Esophagus squamous epithelium (tissue), 5 donors: ENCODE results near the gene GPATCH3. TPM values are rescaled to one million over a fixed set of nuclear protein-coding genes. Genes with fewer than 3 reads are reported as not detected.

Experiments used
- DNase-seq: peaks from one replicate; lab custom pipeline; 2025; lab: John Stamatoyannopoulos, UW
- H3K27ac ChIP-seq, 4 donors: fragments of 200-600 bp; sonication (generic); one replicate each; pipeline ENCODE4 v1.5.1; 2016 to 2019; ENCODE audit warnings: mild to moderate bottlenecking in 1 of 4
- H3K27me3 ChIP-seq, 4 donors: fragments of 200-600 bp; sonication (generic); 1 replicate in 3 of 4; 2 replicates in 1 of 4; pipeline versions ENCODE4 v1.5.1 to v1.6.0; 2017 to 2021; ENCODE audit warnings: antibody characterized with exemption in 1 of 4
- H3K36me3 ChIP-seq, 3 donors: fragments of 200-600 bp; sonication (generic); one replicate each; pipeline ENCODE4 v1.5.1; 2016 to 2019
- H3K4me1 ChIP-seq, 3 donors: fragments of 200-600 bp; sonication (generic); one replicate each; pipeline ENCODE4 v1.5.1; 2017 to 2019
- H3K4me3 ChIP-seq, 4 donors: fragments of 200-600 bp; sonication (generic); 1 replicate in 3 of 4; 2 replicates in 1 of 4; pipeline ENCODE4 v1.5.1; 2016 to 2019; ENCODE audit warnings: mild to moderate bottlenecking in 2 of 4, moderate library complexity in 1 of 4
- H3K9me3 ChIP-seq, 3 donors: fragments of 200-600 bp; sonication (generic); one replicate each; pipeline ENCODE4 v1.5.1; 2016 to 2019
- POLR2A ChIP-seq, 4 donors: fragments of 450-650 bp; IDR thresholded peaks; one replicate each; pipeline ENCODE4 v1.6.1; 2017; ENCODE audit warnings: antibody characterized with exemption in 4 of 4, mild to moderate bottlenecking in 4 of 4, moderate library complexity in 3 of 4
- WGBS, 2 donors: methylation state at CpG; one replicate each; pipeline ENCODE4 v1.1.5; 2018; 5-methylcytosine and 5-hydroxymethylcytosine counted together
- intact Hi-C: fragments of 100-400 bp; cut with DNase I; formaldehyde crosslinking; loops from one replicate; pipeline ENCODE4 v1.15.0; 2022
- total RNA-seq, 4 donors: library from RNA; depleted of rRNA; stranded (reverse); fragments of >200 nt; gene quantifications; one replicate each; pipeline ENCODE4 v1.1.0, GENCODE V29; 2016
- TF ChIP-seq, protein P1 (sequence below), 6 experiments: fragments of 450-650 bp in 4 of 6; fragments of 200-600 bp in 2 of 6; sonication (generic) in 2 of 6; IDR thresholded peaks; one replicate each; pipeline ENCODE4 v1.5.1; 2016 to 2019; ENCODE audit warnings: antibody characterized with exemption in 6 of 6, mild to moderate bottlenecking in 4 of 6, moderate library complexity in 4 of 6
- donor health status: DM: yes; HTN: yes; CAD: no.

GPATCH3 gene
- total RNA-seq, 4 donors from 2014 or later: 6.9 to 11.2 (median 7.6) TPM

DNA sequence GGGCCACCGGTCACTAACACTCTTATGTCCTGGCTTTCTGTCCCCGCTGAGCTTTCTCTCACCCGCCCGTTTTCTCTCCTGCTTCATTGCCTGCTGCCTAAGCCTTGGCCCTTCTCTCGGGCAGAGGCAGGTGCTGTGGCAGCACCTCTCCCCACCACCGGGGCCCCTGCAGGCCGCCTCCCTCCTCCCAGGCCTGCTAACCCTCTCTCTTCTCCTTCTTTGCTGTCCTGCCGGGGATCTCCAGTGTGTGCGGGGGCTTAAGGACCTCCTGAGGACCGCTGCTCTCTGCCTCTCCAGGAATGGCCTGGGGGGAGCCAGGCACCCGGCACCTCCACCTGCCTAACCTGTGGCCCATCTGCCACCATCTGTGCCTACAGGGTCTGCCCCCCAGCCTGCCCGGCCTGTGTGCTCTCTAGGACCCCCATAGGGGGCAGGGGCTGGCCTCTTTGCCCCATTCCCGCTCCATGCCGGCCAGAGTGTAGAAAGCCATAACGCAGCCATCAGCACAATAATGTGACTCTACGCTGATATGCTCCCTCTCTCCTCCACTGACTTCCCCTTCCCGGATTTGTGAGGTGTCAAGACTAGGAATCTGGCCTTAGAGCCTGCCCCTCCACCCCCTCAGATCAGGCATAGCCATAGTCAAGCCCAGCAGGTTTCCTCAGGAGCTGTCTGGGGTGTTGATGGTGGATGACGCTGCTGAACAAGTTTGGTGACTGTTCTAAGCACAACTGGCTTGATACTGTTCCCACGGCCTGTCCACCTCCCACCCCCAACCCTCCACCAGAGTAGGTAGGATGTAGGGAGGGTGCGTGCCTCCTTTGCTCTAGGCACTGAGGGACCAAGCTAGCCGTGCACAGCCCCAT is 43.4 kb downstream of the GPATCH3 start:
- Histone ChIP-seq H3K4me1 (peaks cover 28 to 96% (median 60%) of the 10 kb centered on the region in 3 donors), H3K27me3 (no peaks in the 10 kb centered on the region), H3K27ac (peak overlapping the region; percentile 91 to 100 (median 98)), H3K36me3 (peaks cover 18 to 42% (median 20%) of the 10 kb centered on the region in 3 donors), H3K4me3 (peak overlapping the region in 1 of 4 donors; percentile 0), H3K9me3 (no peaks in the 10 kb centered on the region)
- DNase-seq: no peak
- TF ChIP-seq POLR2A (IDR thresholded peaks at IDR 0.05): peak in 1 of 4 donors; percentile 13
- TF ChIP-seq, protein P1, sequence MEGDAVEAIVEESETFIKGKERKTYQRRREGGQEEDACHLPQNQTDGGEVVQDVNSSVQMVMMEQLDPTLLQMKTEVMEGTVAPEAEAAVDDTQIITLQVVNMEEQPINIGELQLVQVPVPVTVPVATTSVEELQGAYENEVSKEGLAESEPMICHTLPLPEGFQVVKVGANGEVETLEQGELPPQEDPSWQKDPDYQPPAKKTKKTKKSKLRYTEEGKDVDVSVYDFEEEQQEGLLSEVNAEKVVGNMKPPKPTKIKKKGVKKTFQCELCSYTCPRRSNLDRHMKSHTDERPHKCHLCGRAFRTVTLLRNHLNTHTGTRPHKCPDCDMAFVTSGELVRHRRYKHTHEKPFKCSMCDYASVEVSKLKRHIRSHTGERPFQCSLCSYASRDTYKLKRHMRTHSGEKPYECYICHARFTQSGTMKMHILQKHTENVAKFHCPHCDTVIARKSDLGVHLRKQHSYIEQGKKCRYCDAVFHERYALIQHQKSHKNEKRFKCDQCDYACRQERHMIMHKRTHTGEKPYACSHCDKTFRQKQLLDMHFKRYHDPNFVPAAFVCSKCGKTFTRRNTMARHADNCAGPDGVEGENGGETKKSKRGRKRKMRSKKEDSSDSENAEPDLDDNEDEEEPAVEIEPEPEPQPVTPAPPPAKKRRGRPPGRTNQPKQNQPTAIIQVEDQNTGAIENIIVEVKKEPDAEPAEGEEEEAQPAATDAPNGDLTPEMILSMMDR (IDR thresholded peaks at IDR 0.05): peak in 1 of 6 experiments; percentile 2
- intact Hi-C loops: no loop called here
- WGBS, 2 donors: 51 to 62% methylated on average over 11 to 15 of the region's 21 CpGs

DNA sequence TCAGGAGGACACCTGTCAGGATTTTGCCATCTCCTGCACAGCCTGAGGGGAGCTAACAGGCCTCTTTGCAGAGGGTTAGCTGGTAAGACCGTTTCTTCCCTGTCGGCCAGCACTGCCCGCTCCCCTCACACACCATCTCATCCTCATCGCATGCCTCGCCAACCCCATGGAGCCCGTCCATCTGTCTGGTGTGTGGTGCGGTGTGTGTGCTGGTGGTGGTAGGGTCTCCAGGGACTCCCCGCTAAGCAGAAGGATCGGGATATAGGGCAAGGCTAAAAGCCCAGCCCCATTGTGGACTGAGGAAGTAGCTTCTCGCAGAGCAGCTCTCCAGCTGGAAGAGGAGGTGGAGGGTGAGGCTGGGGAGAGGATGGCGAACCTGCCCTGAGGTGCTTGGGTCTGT is 44.1 kb downstream of the GPATCH3 start:
- 50 to 85% methylated on average over 1 to 7 of the region's 11 CpGs for WGBS, 2 donors
- Histone ChIP-seq H3K36me3 (peaks cover 24 to 49% (median 26%) of the 10 kb centered on the region in 3 donors), H3K9me3 (no peaks in the 10 kb centered on the region), H3K4me1 (peaks cover 28 to 96% (median 60%) of the 10 kb centered on the region in 3 donors), H3K4me3 (no peak overlapping the region), H3K27ac (peak overlapping the region; percentile 91 to 100 (median 98)), H3K27me3 (no peaks in the 10 kb centered on the region)
- intact Hi-C loops: no loop called here
- TF ChIP-seq, protein P1 (IDR thresholded peaks at IDR 0.05): no peak
- no peak for TF ChIP-seq POLR2A (IDR thresholded peaks at IDR 0.05)
- DNase-seq: no peak

DNA sequence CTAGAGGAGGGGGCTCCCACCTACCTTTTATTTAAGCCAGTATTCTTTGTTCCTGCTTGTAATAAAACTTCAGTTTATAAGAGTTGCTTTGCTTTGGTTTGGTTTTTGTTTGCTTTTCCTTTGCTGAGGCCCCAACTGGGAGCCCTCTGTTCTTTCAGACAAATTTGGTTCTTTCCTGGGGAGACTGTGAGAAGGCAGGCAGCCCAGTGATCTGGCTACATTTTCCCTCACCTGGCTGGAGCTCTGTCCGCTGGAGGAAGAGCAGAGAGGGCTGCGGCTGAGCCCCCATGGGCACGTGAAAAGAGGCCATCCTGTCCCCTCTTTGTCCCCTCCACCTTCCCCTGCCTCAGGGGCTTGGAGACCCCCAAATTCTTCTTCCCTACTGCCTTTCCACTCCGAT is 44.6 kb downstream of the GPATCH3 start:
- no peak overlapping the region for H3K4me3 ChIP-seq
- 72 to 94% methylated on average over 3 to 4 of the region's 4 CpGs for WGBS, 2 donors
- no peaks in the 10 kb centered on the region for H3K9me3 ChIP-seq
- no peak for TF ChIP-seq POLR2A (IDR thresholded peaks at IDR 0.05)
- TF ChIP-seq, protein P1 (IDR thresholded peaks at IDR 0.05): no peak
- DNase-seq: no peak
- H3K4me1 ChIP-seq: peaks cover 28 to 96% (median 64%) of the 10 kb centered on the region in 3 donors
- H3K27me3 ChIP-seq: no peaks in the 10 kb centered on the region
- H3K27ac ChIP-seq: peak overlapping the region; percentile 91 to 100 (median 98)
- H3K36me3 ChIP-seq: peaks cover 29 to 54% (median 32%) of the 10 kb centered on the region in 3 donors
- intact Hi-C loops: no loop called here

DNA sequence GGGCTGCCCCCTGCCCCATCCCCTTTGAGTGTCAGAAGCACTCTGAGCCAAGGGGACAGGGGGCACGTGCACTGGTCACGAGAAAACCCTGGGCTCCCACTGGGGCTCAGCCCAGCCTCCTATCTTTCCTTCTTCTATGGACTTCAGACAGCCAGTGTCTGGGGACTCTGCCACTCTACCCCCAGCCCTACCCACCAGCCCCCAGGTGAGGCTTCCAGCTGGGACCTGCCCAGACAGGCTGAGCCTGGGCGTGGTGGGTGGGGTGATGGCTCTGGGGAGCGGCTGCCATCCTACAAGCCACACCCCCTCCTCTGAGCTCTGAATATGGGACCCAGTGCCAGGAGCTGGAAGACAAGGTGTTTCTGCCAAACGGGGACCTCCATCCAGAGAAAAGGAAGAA is 45.4 kb downstream of the GPATCH3 start:
- no peak for DNase-seq
- H3K4me3 ChIP-seq: no peak overlapping the region
- no peaks in the 10 kb centered on the region for H3K9me3 ChIP-seq
- intact Hi-C loops: no loop called here
- H3K4me1 ChIP-seq: peaks cover 28 to 96% (median 71%) of the 10 kb centered on the region in 3 donors
- 23 to 40% methylated on average over 3 of the region's 5 CpGs for WGBS, 2 donors
- TF ChIP-seq, protein P1 (IDR thresholded peaks at IDR 0.05): no peak
- peak in 1 of 4 donors; percentile 13 for TF ChIP-seq POLR2A (IDR thresholded peaks at IDR 0.05)
- H3K27me3 ChIP-seq: no peaks in the 10 kb centered on the region
- H3K27ac ChIP-seq: peak overlapping the region; percentile 91 to 100 (median 98)
- peaks cover 35 to 61% (median 39%) of the 10 kb centered on the region in 3 donors for H3K36me3 ChIP-seq

DNA sequence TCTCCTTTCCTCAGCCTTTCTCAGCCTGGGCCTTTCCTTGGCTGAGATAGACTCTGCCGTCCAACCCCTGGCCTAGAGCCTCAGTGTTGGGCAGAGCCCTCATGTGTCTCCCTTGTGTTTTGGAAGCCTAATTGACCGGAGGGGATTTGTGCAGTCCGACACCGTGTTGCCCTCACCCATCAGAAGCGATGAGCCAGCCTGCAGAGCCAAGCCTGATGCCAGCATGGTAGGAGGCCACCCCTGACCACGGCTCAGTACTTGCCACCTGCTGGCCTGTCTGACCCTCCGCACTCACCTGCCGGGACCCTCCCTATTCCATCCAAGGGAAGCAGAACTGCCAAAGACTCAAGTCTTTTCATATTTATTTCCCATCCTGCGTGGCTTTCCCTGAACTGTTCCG is 46.7 kb downstream of the GPATCH3 start:
- intact Hi-C loops: no loop called here
- 67 to 100% methylated on average over 5 of the region's 10 CpGs for WGBS, 2 donors
- Histone ChIP-seq H3K27me3 (no peaks in the 10 kb centered on the region), H3K4me3 (no peak overlapping the region), H3K36me3 (peaks cover 37 to 74% (median 39%) of the 10 kb centered on the region in 3 donors), H3K27ac (peak overlapping the region; percentile 91 to 100 (median 98)), H3K9me3 (no peaks in the 10 kb centered on the region), H3K4me1 (peaks cover 30 to 96% (median 82%) of the 10 kb centered on the region in 3 donors)
- TF ChIP-seq, protein P1 (IDR thresholded peaks at IDR 0.05): no peak
- TF ChIP-seq POLR2A (IDR thresholded peaks at IDR 0.05): no peak
- DNase-seq: no peak
